GM12878 (cell line): Measurements from ENCODE around the gene LRRC41. TPM values are rescaled to one million over a fixed set of nuclear protein-coding genes. Genes with fewer than 3 reads are reported as not detected.

Experiments used
- ATAC-seq: fragments of 200-7000 bp; cut with Tn5 transposase; 3 replicates; pipeline ENCODE4 v1.9.1; 2020; ENCODE audit warnings: mild to moderate bottlenecking, moderate library complexity
- BruUV-seq: library from RNA; stranded (reverse); fragments of 400-500 nt; replicated peaks from 2 replicates; lab custom pipeline; 2021; lab: Mats Ljungman, UMichigan
- CTCF ChIA-PET: fragments of 300-600 bp; sonication (Branson Sonifier 250); formaldehyde crosslinking; extraction: SDS; loops from one replicate; lab custom pipeline; 2021; ENCODE audit warnings: inconsistent platforms; lab: Yijun Ruan, JAX
- POLR2A ChIA-PET: fragments of 350-600 bp; formaldehyde crosslinking; extraction: SDS; loops from one replicate; lab custom pipeline; 2021; ENCODE audit warnings: inconsistent platforms; lab: Charles Lee
- RAD21 ChIA-PET: fragments of 300-600 bp; sonication (Branson Sonifier 250); formaldehyde crosslinking; loops from one replicate; lab custom pipeline; 2023; ENCODE audit warnings: antibody characterized with exemption; ENCODE audit not compliant: unreplicated experiment; lab: Charles Lee
- SMC1A ChIA-PET: fragments of 300-600 bp; sonication (Branson Sonifier 250); formaldehyde crosslinking; loops from one replicate; lab custom pipeline; 2023; ENCODE audit not compliant: unreplicated experiment, uncharacterized antibody; lab: Charles Lee
- DNase-seq: peaks from one replicate; pipeline ENCODE4 v3.0.0-alpha.2; 2011; ENCODE audit warnings: low read depth, low spot score
- FAIRE-seq: peaks from 3 replicates; lab custom pipeline; 2011; peaks lifted over from hg19 to GRCh38; lab: Jason Lieb, UNC
- H2AFZ ChIP-seq: 2 replicates; pipeline ENCODE4 v1.6.0; 2011; ENCODE audit warnings: low read depth, low read length, control low read depth; ENCODE audit not compliant: control insufficient read depth
- H3K27ac ChIP-seq: 2 replicates; pipeline ENCODE4 v1.5.1; 2011; ENCODE audit warnings: control low read depth; ENCODE audit not compliant: control insufficient read depth, insufficient read depth
- H3K27me3 ChIP-seq, 2 experiments: replicated peaks in 1 of 2; 2 replicates each; pipeline versions ENCODE4 v1.6.0 to v1.6.1; 2011; ENCODE audit warnings: low read length in 1 of 2; ENCODE audit not compliant: control insufficient read depth in 2 of 2, insufficient read depth in 2 of 2
- H3K36me3 ChIP-seq, 2 experiments: 2 replicates each; pipeline ENCODE4 v1.5.1; 2011; ENCODE audit warnings: low read length in 1 of 2; ENCODE audit not compliant: control insufficient read depth in 2 of 2, insufficient read depth in 2 of 2
- H3K4me1 ChIP-seq: 2 replicates; pipeline ENCODE4 v1.6.1; 2011; ENCODE audit warnings: mild to moderate bottlenecking, low read length, moderate library complexity, mixed read lengths; ENCODE audit not compliant: control insufficient read depth, insufficient read depth
- H3K4me2 ChIP-seq: 2 replicates; pipeline ENCODE4 v1.6.0; 2011; ENCODE audit warnings: control low read depth; ENCODE audit not compliant: control insufficient read depth, insufficient read depth
- H3K4me3 ChIP-seq: fragments of 200-600 bp; sonication (generic); 2 replicates; pipeline ENCODE4 v1.5.1; 2016
- H3K79me2 ChIP-seq: 2 replicates; pipeline ENCODE4 v1.6.0; 2011; ENCODE audit warnings: low read length; ENCODE audit not compliant: control insufficient read depth, insufficient read depth
- H3K9ac ChIP-seq: 2 replicates; pipeline ENCODE4 v1.8.0; 2011; ENCODE audit warnings: low read length, control low read depth, mixed read lengths; ENCODE audit not compliant: control insufficient read depth, insufficient read depth
- H3K9me3 ChIP-seq: replicated peaks from 3 replicates; pipeline ENCODE4 v1.5.1; 2011; ENCODE audit warnings: mild to moderate bottlenecking, low read length; ENCODE audit not compliant: control insufficient read depth, insufficient read depth
- H4K20me1 ChIP-seq: 2 replicates; pipeline ENCODE4 v1.6.0; 2011; ENCODE audit not compliant: control insufficient read depth, insufficient read depth
- FOXK2 ChIP-seq: fragments of 450-650 bp; IDR thresholded peaks from 2 replicates; pipeline ENCODE4 v1.6.1; 2017; ENCODE audit warnings: mild to moderate bottlenecking, moderate library complexity
- HDAC6 ChIP-seq: fragments of 200-600 bp; sonication (generic); IDR thresholded peaks from one replicate; pipeline ENCODE4 v1.8.0; 2017; ENCODE audit warnings: antibody characterized with exemption; ENCODE audit not compliant: unreplicated experiment
- LARP7 ChIP-seq: fragments of 450-650 bp; IDR thresholded peaks from 2 replicates; pipeline ENCODE4 v1.6.1; 2017; ENCODE audit warnings: mild to moderate bottlenecking
- SPI1 ChIP-seq: IDR thresholded peaks from 2 replicates; pipeline ENCODE4 v1.6.1; 2011; ENCODE audit warnings: low read depth, mild to moderate bottlenecking, low read length, moderate library complexity, borderline replicate concordance; ENCODE audit not compliant: insufficient read depth
- whole genome bisulfite sequencing: methylation state at CpG from one replicate; pipeline ENCODE4 v1.1.6; 2016; ENCODE audit warnings: low lambda C conversion rate; ENCODE audit not compliant: insufficient replicate concordance, insufficient coverage; ENCODE audit errors: missing lambda C conversion rate; 5-methylcytosine and 5-hydroxymethylcytosine counted together
- in situ Hi-C: fragments of 300-500 bp; cut with MboI; formaldehyde crosslinking; loops from 9 replicates; pipeline ENCODE4 v1.14.3; 2018; ENCODE audit warnings: mixed read lengths
- intact Hi-C: fragments of 100-400 bp; cut with micrococcal nuclease; formaldehyde crosslinking; loops from one replicate; pipeline ENCODE4 v1.14.2; 2022; ENCODE audit not compliant: unreplicated experiment
- polyA plus RNA-seq, 11 experiments: library from polyadenylated mRNA; depleted of rRNA in 4 of 11; unstranded in 6 of 11; stranded (reverse) in 5 of 11; fragments of >200 nt; fragmentation: Nextera tagmentation in 4 of 11; fragmentation: Illumina TruSeq in 1 of 11; extraction: Ambion mirVana in 4 of 11; extraction: Trizol in 1 of 11; gene quantifications; 1 replicate in 1 of 11; 2 replicates in 10 of 11; pipeline versions ENCODE4 v1.2.1 to v1.2.3, GENCODE V29; 2011 to 2016; ENCODE audit warnings: inconsistent platforms in 2 of 11, missing spikeins in 2 of 11, low read depth in 1 of 11
- total RNA-seq, 4 experiments: library from RNA; depleted of rRNA in 3 of 4; stranded (reverse); fragments of >200 nt in 3 of 4; fragmentation: Illumina TruSeq in 1 of 4; extraction: Trizol in 1 of 4; gene quantifications; 2 replicates each; pipeline versions ENCODE4 v1.2.1 to v1.2.3, GENCODE V29; 2013 to 2021
- TF ChIP-seq, protein P1 (sequence below): fragments of 150-350 bp; IDR thresholded peaks from 2 replicates; pipeline ENCODE4 v1.6.1; 2016; ENCODE audit warnings: low read depth, low read length
- TF ChIP-seq, protein P2 (sequence below): IDR thresholded peaks from 2 replicates; pipeline ENCODE4 v1.6.1; 2012; ENCODE audit warnings: low read depth, low read length, improper control_type of control experiment
- TF ChIP-seq, protein P3 (sequence below): fragments of 450-650 bp; IDR thresholded peaks from 2 replicates; pipeline ENCODE4 v1.6.1; 2014; ENCODE audit warnings: mild to moderate bottlenecking
- TF ChIP-seq, protein P4 (sequence below): fragments of 450-650 bp; IDR thresholded peaks from 2 replicates; pipeline ENCODE4 v1.6.1; 2017; ENCODE audit warnings: low read depth, mild to moderate bottlenecking, moderate library complexity
- TF ChIP-seq, protein P5 (sequence below): fragments of 450-650 bp; IDR thresholded peaks from 2 replicates; pipeline ENCODE4 v1.6.1; 2016; ENCODE audit warnings: mild to moderate bottlenecking

Gene LRRC41
- total and polyA plus RNA-seq, 10 of the 15 experiments (the other 5 are each of a cell fraction or from before 2014, with no cell fraction given), result 12.0 to 79.9 (median 48.5) TPM

DNA sequence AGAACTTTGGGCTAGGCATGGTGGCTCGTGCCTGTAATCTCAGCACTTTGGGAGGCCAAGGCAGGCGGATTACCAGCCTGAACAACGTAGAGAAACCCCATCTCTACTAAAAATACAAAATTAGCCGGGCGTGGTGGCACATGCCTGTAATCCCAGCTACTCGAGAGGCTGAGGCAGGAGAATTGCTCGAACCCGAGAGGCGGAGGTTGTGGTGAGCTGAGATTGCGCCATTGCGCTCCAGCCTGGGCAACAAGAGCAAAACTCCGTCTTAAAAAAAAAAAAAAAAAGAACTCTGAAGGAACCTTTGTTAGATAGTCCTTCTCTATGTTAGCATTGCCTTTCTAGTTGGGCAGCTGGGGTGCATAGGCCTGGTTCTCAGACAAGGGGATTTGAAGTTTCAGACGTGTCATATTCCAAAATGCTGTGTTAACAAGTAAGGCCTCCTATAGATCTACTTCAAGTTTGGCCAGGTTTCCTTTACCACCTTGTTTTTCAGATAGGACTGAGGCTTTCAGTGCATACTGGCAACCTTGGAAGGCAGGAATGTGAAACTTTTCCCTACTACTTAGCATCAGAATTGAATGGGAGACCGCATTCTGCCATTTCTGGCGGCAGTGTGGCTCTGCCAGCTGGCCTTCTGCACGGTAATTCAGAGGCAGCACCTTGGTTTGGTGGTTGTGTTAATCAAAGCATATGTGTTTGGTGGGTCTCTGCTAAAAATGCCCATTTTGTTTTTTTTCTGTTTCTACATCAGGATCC is 6.2 kb upstream of the LRRC41 start:
- H4K20me1 ChIP-seq, result peaks cover 3% of the 10 kb centered on the region; the same call in 1 of the 2 replicates
- in situ Hi-C loops (no loop called here), intact Hi-C loops (no loop called here)
- H3K4me1 ChIP-seq, result peaks cover 11% of the 10 kb centered on the region
- no peak overlapping the region for H2AFZ ChIP-seq
- H3K79me2 ChIP-seq, result peaks cover 78% of the 10 kb centered on the region
- peak overlapping the region; percentile 66; the same call in 1 of the 2 replicates for H3K4me3 ChIP-seq
- ATAC-seq (no peak), DNase-seq (no peak), FAIRE-seq (no peak)
- H3K36me3 ChIP-seq, result peaks cover 9 to 28% of the 10 kb centered on the region in 2 experiments
- H3K27me3 ChIP-seq, result no peaks in the 10 kb centered on the region
- ChIA-PET POLR2A (interaction anchor here (0.5 to 4.0 kb wide), 8 partner anchors 9 to 65 kb away, joined by 3 to 35 read pairs (median 6); no protein-coding TSS in a partner anchor), RAD21 (interaction anchor here (1.7 to 3.3 kb wide), 5 partner anchors 18 to 37 kb away, joined by 5 to 23 read pairs (median 14); partner anchors contain the start of gene NSUN4), SMC1A (interaction anchor here (0.8 to 4.2 kb wide), 6 partner anchors 8 to 34 kb away, joined by 3 to 46 read pairs (median 9); no protein-coding TSS in a partner anchor), CTCF (interaction anchor here (2.8 to 8.0 kb wide), 4 partner anchors 8 to 35 kb away, joined by 19 to 181 read pairs (median 58); partner anchors contain the start of gene NSUN4)
- BruUV-seq, result TSS peak; percentile 42
- H3K27ac ChIP-seq, result no peak overlapping the region
- H3K9ac ChIP-seq, result no peak overlapping the region
- H3K9me3 ChIP-seq, result no peaks in the 10 kb centered on the region; the same call in 2 of the 3 replicates
- TF ChIP-seq LARP7, result no peak
- TF ChIP-seq, protein P1, sequence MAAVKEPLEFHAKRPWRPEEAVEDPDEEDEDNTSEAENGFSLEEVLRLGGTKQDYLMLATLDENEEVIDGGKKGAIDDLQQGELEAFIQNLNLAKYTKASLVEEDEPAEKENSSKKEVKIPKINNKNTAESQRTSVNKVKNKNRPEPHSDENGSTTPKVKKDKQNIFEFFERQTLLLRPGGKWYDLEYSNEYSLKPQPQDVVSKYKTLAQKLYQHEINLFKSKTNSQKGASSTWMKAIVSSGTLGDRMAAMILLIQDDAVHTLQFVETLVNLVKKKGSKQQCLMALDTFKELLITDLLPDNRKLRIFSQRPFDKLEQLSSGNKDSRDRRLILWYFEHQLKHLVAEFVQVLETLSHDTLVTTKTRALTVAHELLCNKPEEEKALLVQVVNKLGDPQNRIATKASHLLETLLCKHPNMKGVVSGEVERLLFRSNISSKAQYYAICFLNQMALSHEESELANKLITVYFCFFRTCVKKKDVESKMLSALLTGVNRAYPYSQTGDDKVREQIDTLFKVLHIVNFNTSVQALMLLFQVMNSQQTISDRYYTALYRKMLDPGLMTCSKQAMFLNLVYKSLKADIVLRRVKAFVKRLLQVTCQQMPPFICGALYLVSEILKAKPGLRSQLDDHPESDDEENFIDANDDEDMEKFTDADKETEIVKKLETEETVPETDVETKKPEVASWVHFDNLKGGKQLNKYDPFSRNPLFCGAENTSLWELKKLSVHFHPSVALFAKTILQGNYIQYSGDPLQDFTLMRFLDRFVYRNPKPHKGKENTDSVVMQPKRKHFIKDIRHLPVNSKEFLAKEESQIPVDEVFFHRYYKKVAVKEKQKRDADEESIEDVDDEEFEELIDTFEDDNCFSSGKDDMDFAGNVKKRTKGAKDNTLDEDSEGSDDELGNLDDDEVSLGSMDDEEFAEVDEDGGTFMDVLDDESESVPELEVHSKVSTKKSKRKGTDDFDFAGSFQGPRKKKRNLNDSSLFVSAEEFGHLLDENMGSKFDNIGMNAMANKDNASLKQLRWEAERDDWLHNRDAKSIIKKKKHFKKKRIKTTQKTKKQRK, result no peak
- TF ChIP-seq HDAC6, result no peak
- TF ChIP-seq FOXK2, result no peak
- TF ChIP-seq, protein P2, sequence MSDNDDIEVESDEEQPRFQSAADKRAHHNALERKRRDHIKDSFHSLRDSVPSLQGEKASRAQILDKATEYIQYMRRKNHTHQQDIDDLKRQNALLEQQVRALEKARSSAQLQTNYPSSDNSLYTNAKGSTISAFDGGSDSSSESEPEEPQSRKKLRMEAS, result no peak
- TF ChIP-seq, protein P3, sequence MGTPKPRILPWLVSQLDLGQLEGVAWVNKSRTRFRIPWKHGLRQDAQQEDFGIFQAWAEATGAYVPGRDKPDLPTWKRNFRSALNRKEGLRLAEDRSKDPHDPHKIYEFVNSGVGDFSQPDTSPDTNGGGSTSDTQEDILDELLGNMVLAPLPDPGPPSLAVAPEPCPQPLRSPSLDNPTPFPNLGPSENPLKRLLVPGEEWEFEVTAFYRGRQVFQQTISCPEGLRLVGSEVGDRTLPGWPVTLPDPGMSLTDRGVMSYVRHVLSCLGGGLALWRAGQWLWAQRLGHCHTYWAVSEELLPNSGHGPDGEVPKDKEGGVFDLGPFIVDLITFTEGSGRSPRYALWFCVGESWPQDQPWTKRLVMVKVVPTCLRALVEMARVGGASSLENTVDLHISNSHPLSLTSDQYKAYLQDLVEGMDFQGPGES, result no peak
- TF ChIP-seq, protein P4, sequence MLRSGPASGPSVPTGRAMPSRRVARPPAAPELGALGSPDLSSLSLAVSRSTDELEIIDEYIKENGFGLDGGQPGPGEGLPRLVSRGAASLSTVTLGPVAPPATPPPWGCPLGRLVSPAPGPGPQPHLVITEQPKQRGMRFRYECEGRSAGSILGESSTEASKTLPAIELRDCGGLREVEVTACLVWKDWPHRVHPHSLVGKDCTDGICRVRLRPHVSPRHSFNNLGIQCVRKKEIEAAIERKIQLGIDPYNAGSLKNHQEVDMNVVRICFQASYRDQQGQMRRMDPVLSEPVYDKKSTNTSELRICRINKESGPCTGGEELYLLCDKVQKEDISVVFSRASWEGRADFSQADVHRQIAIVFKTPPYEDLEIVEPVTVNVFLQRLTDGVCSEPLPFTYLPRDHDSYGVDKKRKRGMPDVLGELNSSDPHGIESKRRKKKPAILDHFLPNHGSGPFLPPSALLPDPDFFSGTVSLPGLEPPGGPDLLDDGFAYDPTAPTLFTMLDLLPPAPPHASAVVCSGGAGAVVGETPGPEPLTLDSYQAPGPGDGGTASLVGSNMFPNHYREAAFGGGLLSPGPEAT, result no peak
- TF ChIP-seq, protein P5, sequence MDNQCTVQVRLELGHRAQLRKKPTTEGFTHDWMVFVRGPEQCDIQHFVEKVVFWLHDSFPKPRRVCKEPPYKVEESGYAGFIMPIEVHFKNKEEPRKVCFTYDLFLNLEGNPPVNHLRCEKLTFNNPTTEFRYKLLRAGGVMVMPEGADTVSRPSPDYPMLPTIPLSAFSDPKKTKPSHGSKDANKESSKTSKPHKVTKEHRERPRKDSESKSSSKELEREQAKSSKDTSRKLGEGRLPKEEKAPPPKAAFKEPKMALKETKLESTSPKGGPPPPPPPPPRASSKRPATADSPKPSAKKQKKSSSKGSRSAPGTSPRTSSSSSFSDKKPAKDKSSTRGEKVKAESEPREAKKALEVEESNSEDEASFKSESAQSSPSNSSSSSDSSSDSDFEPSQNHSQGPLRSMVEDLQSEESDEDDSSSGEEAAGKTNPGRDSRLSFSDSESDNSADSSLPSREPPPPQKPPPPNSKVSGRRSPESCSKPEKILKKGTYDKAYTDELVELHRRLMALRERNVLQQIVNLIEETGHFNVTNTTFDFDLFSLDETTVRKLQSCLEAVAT, result no peak
- TF ChIP-seq SPI1, result no peak
- WGBS, result 93% methylated on average over 15 of the region's 16 CpGs
- no peak overlapping the region for H3K4me2 ChIP-seq
